NCI-H446 (cell line): Measurements from ENCODE around the gene RFLNA.

Experiments
- DNase-seq, 2 experiments: peaks; one replicate each; lab custom pipeline; 2025; lab: John Stamatoyannopoulos, UW

The RFLNA gene

DNA sequence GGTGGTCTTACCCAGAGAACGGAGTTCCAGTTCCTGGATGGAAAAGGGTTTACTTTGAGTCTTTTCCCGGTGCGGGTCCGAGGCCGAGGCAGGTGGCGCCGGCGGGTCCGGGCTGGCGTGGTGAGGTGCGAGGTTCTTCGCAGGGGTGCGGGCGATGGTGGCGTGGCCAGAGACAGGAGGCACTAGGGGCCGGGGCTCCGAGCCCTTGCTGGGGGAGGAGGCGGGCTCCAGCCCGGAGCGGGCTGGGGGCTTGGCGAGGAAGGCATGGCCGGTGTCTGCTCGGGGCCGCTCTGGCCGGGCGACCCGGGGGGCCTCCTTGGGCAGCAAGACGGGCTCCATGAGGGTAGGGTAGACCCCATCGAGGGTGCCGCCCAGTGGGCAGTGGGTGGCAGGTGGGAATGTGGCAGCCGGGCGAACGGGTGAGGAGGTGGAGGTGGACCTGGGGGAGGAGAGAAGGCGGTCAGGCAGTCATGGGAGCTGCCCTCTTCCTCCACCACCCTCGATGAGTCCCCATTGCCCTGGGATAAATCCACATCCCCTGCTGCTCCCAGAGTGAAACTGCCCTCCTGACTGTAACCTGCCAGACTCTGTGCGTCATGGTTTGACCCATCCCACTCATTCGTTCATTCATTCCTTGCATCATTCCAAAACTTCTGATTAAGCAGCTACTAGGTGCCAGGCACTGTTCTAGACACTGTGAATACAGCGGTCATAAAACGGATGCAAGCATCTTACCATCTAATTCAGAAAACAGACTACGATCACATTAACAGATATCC is 42.0 kb downstream of the RFLNA start:
- DNase-seq: no peak

DNA sequence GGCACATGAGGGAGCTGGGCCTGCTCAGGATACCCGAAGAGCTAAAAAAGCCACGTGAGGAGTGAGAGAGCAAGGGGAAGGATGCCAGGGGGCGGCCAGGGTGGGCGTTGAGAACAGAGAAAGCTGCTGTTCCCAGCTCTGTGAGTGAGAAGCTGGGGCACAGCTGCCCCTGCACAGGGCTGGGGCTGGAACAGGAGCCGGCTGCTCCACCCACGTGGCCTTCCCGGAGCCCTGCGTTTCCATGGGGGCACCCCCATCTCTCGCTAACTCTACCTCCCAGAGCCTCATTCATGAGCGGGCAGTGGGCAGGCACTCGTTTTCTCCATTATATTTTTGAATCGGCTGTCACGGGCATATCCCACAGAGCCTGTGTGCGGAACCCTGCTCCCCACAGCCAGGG is 42.7 kb downstream of the RFLNA start:
- no peak for DNase-seq

DNA sequence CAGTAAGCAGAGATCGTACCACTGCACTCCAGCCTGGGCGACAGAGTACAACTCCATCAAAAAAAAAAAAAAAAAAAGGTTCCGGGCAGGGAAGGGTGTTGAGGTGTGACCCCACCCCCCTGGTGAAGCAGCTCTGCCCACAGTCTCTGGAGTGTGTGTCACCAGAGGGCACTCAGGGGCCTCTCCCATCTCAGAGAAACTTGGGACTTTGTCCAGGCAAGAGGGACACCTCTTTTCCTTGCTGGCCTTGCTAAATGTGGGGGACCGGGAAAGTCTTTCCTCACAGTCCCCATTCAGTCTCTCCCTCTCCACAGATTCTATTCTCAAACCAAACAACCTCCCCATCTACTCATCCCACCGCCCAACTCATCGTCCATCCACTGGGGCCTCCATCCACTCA is 43.6 kb downstream of the RFLNA start:
- no peak for DNase-seq

DNA sequence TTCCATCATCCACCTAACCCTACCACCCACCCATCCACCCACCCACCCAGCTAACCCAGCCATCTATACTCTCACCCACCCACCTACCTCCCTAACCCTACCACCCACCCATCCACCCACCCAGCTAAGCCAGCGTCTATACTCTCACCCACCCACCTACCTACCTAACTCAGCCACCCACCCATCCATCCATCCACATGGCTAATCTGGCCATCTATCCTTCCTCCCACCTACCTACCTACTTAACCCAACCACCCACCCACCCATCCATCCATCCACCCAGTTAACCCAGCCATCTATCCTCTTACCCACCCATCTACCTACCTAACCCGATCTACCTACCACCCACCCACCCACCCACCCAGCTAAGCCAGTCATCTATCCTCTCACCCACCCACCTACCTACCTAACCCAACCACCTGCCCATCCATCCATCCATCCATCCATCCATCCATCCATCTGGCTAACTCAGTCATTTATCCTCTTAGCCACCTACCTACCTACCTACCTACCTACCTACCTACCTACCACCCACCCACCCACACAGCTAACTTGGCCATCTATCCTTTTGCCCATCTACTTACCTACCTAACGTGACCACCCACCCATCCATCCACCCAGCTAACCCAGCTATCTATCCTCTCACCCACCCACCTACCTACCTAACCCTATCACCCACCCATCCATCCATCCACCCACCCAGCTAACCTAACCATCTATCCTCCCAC is 44.1 kb downstream of the RFLNA start:
- DNase-seq: no peak

DNA sequence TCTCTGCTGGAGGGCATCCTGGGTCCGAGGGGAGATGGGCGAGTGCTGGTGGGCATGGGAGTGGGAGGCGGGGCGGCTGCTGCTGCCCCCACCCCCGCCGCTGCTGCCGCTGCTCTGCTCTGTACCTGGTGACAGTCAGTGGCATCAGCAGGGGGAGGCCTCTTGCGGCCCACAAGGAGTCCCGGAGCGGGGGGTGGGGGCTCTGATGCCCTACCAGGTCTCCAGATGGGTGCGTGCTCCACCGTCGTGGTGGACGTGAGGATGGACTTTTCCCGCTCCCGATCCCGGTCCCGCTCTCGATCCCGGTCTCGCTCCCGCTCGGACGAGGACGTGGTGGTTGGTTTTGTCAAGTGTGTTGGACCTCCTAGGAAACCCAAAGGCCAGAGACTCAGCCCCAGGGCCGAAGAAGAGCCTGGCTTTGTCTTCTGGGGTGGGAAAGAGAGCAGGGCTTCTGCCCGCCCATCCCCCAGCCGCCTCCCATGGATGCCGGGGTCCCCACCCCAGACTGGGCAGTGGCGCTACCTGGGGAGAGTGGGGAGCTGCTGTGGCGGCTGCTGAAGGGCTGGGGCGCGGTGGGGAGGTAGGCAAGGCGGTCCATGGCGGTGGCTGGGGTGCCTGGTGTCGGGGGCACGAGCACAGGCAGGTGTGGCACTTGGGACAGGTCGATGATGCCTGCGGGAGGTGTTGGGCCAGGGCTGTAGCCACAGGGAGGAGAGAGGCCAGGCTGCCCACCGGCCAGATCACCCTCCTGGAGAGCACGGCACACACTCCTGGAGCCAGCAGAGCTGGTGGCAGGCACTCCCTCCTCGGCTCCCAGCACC is 45.4 kb downstream of the RFLNA start:
- DNase-seq: no peak

DNA sequence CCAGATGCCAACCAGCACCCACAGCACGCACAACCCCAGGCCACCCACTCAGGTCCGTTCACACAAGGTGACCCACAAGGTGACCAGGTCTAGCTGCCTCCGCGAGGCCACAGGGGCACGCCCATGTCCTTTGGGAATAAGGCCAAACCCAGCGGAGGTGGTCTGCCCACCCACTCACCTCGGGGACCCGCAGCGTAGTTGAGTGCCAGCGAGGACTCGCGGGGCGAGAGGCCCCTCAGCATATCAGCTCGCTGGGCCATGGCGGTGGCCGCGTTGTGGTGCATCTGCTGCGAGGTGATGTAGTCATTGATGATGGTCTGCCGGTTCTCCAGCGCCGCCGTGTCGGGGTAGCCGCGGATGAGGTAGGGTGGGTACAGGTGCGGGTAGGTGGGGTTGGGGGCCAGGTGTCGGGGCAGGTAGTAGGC is 46.8 kb downstream of the RFLNA start:
- no peak for DNase-seq

DNA sequence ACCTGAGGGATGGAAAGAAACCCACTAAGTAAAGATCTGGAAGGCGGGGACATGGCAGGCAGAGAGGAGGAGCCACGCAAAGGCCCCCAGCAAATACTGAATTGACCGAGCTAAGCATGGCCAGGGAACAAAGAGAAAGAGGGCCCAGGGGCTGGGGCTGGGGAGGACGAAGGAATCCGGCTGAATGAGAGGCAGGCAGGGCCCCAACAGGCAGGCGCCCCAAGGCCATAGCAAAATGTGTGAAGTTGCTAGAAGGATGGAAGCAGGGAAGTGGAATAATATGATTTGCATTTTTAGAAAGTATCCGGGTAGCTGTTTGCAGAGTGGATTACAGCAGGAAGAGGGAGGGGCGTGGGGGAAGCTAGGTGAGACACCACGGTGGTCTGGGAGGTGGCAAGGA is 49.1 kb downstream of the RFLNA start:
- no peak for DNase-seq

DNA sequence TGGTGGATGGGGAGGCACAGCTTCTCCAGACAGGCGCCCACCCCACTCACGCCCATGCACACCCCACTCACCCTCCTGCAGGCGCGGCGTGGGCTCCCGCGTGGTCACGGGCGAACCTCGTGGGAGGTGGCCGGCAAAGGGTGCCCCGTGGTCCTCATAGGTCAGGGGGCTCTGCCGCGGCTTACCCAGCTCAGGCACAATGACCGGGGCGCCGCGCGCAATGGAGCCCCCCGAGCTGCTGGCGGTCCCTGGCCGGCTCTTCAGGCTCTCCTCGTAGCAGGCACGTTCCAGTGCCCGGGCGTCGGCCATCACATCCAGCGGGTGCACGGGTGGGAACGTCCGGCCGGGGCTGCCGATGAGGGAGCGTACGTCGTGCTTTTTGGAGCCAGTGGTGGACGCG is 49.6 kb downstream of the RFLNA start:
- no peak for DNase-seq

DNA sequence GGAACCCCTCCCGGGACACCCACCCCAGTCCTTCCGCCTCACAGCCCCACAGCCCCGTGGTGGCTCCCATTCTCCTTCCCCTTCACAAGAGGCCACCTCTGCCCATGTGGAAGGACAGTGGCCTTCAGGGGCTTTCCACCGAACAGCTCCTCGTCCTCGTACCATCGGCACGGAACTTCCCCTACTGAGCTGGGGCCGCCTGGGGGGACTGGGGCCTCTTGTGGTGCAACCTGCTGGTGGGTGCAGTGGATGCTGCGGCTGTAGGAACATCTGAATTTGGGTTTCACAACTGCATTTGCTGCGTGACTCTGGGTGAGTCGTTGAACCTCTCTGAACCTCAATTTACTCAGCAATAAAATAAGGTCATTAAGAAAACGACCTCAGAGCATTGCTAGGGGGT is 50.9 kb downstream of the RFLNA start:
- DNase-seq: no peak

DNA sequence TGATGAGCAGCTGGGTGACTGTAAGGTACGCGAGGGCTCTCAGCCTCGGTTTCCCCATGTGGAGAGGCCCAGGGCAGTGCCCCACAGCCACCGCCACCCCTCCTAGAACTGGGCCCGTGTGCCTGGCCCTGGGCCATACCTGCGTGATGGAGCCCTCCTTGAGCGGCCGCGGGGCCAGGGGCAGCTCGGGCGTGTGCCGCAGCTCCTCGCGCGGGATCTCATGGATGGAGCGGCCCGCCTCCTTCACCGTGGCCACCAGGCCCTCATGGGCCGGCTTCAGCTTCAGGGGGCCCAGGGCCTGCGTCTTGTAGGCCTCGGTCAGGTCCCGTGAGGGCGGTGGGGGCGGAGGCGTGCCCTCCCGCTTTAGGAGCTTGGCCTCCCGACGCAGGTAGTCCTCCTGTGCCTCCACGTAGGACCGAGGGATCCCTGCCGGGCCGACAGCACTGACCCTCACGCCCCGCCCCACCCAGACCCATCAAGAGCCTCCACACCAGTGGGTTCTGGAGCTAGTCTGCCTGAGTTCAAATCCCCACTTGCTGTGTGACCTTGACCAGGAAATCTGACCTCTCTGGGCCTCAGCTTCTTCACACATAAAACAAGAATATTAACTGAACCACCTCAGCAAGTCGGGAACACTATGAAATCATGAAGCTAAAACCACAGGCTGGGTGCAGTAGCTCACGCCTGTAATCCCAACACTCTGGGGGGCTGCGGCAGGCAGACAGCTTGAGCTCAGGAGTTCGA is 51.7 kb downstream of the RFLNA start:
- DNase-seq: no peak

DNA sequence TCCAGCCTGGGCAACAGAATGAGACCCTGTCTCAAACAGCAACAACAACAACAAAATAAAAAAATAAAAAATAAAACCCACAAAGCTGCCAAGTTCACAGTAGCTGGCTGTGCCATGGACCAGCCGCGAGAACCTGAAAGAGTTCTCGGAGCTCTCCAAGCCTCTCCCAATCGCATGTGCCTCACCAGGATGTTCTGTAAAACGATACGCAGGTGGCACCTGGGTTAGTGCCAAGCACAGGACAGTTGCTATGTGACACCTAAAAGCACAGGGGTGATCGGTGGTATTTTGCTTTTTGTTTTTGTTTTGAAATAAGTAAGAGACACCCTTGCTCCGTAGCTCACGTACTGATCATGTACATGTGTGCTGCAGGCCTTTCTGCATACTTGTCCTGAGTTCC is 52.4 kb downstream of the RFLNA start:
- DNase-seq: no peak

DNA sequence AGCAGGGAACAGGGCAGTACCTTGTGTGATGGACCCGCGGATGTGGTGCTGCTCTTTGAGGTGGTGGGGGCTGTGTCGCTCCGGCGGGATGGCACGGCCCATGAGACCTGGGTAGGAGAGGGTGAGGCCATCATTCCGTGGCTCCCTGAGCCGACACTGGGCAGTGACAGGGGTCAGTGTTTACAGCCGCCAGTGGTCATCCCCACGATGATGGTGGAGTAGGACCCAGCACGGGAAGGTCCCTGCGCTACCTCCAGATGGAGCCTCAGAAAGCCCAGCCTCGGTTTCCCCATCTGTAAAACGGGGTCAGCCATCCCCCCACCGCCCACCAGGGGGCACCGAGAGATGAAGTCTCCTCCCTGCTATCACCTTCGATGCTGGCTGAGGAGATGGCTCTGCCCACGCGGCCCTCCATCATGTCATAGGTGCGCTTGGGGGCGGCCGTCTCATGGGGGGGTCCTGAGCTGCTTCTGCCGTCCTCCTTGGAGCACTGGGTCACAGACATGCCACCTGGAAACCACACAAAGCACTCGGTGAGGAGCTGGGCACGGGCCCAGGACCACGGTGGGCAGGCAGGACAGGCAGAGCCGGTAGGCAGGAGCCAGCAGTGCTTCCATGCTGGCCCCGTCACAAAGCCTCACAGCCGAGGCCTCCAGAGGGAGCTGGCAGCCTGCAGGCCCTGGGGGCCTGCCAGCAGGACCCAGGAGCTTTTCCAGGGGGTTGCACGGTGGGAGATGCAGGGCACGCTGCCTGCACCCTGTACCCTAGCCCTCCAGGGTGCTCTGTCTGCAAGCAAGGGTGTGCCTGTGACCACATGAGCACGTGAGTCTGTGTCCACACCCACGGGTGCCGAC is 53.1 kb downstream of the RFLNA start:
- no peak for DNase-seq

DNA sequence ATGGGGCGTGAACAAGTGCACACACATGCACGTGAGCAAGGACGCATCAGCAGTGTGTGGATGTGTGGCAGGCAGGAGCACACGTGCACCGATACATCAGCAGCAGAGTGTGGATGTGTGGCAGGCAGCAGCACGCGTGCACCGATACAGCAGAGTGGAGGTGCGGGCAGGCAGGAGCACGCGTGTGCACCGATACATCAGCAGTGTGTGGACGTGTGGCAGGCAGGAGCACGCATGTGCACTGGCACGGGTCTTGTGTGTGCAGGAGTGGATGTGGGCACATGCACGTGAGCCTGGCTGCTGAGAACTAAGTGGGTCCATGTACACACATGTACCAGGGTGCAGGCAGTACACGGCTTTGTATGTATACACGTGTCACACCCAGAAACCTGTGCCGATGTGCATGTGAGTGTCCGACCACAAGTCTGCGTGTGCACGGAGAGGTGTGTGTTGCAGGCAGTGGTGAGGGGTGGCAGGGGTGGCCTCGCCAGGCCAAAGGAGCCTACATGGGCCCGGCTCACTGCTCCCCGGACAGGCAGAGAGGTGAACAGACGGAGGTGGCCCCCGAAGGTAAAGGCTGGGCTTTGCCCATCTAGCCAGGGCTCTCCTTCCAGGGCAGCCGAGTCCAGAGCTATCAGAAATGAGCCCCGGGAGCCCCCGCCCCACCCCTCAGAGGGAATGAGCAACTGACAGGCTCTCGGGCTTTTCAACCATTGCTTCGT is 53.9 kb downstream of the RFLNA start:
- no peak for DNase-seq

DNA sequence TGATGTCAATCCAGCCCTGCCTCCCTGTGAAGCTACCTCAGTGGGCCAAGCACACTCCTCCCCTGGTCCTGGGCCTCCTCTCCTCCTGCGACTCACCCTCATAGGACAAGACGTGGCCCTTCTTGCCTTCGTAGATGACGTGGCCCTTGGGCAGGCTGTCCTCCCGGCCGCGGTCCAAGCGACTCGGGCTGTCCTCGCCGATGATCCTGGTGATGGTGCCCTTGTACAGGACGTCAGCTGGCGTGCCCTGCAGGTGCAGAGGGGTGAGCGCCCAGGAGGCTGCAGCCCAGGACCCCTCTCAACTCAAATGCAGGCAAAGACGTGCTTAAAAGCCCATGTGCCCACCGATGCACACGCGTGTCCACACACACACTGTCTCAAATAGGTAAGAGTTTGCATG is 55.6 kb downstream of the RFLNA start:
- DNase-seq: no peak

DNA sequence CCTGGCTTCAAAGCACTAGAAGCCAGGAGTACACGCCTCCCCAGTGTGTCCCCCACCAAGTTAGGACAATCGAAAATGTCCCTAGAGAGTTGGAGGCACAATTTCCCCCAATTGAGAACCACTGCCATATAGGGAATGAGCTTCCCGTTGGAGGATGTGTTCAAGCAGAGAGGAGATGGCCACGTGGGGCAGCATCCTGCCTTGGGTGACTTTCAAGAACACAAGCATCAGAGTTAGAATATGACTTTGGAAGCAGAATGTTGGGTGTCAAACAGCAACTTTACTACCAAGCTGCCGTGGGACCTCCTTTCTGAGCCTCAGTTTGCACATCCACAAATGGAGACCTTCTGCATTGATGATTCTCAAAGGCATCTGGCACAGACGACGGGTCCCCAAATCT is 56.5 kb downstream of the RFLNA start:
- DNase-seq: no peak

DNA sequence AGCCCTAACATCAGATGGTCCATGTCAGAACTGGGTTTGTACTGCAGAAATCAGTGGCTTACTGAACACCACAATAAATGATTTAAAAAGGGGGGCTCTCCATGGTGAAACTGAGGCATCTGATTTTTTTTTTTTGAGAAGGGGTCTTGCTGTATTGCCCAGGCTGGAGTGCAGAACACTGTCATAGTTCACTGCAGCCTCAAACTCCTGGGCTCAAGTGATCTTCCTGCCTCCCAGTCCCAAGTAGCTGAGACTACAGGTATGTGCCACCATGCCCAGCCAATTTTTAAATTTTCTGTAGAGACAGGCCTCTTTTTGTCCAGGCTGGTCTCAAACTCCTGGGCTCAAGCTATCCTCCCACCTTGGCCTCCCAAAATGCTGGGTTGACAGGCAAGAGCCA is 57.4 kb downstream of the RFLNA start:
- DNase-seq: no peak

DNA sequence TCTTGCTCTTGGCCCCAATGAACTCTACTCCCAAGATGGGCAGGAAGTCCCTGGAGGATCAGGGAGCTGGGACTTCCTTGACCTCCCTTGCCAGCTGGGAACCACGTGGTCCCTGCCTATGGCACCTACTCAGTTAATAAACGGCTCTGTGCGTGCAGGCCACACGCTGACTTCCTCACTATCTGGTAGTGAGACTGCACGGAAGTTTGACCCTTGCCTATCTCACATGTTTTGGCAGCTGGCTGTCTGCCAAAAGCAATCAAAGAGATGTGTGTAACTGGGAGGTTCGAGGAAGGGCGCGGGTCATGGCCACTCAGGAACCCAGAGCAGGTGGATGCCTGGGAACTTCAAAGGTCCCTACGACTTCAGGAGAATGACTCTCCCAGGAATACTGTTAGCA is 57.9 kb downstream of the RFLNA start:
- no peak for DNase-seq

DNA sequence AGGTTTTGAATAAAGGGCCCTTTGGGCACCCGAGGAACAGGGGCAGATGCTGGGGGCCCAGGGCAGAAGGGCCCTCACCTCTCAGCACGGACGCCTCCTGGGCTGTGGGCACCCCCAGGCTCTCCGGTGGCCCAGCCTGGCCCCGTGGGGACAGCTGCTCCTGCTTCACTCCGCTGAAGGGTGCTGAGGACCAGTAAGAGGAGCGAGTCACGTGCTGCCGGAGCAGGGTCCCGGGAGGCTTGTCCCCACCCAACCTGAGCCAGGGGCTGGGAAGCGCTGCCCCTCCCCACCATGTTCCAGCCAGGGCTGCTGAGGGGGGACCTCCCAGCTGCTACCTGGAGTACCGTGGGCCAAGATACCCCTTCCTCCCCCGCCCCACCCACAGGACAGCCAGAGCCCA is 59.5 kb downstream of the RFLNA start:
- DNase-seq: no peak

DNA sequence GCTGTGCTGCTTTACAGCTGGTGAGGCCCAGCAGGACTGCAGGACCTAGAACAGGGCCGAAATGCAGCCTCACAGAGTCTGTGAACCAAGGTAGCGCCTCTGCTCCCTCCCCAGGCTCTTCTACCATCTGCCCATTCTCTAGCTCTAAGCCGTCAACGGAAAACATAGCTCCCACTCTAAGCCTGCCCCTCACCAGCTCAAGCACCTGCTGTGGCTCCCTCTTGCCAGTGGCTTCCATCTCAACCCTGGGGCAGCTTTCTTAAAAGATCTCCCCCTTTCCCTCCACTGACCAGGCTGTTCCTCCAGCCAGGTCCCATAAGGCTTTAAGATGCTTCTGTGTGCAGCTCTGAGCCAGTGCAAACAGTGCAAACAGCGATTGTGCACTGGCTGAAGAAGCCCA is 61.3 kb downstream of the RFLNA start:
- DNase-seq: no peak

DNA sequence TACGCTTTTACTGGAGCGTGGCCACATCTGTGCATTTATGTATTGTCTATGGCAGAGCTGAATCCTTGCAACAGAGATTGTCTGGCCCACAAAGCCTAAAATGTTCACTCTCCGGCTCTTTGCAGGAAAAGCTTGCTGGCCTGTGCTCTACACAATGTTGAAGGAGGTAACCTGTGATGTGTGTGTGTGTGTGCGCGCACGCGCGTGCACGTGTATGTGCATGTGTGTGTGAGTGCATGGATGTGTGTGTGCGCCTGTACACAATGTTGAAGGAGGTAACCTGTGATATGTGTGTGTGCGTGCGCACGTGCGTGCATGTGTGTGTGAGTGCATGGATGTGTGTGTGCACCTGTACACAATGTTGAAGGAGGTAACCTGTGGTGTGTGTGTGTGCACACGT is 62.7 kb downstream of the RFLNA start:
- no peak for DNase-seq

DNA sequence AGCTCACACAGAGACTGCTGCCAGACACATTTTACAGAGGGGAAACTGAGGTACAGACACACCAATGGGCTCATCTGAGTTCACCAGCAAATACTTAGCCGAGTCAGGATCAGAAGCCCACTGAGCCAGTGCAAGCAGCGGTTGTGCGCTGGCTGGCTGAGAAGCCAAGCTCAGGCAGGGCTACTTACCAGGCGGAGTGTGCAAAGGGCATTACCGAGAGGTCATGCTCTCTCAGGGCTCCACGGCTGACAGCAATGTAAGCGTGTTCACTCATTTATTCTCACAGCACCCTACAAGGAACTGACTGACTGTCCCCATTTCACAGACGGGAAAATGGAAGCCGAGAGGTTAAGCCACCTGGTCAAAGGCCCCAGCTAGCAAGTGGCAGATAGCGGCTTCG is 63.7 kb downstream of the RFLNA start:
- no peak for DNase-seq
